Measurements from ENCODE around the gene PTPN18.
"Not testable (repeated sequence)": the region's sequence is repeated elsewhere in the genome, so short reads cannot be mapped to it uniquely, and the experiment has no call there.

The PTPN18 gene

GRCh38 chr2:130380096-130380934 is 24.5 kb downstream of the PTPN18 start:
- DNase-seq (ENCODE audit: low read depth in 3 of 3, low spot score in 1 of 3): no peak

- no peak for DNase-seq (ENCODE audit: low read depth in 3 of 3, low spot score in 1 of 3)
These were observed 25.3 kb downstream of the PTPN18 start for GRCh38 chr2:130381145-130381544.

- DNase-seq (ENCODE audit: low read depth in 3 of 3, low spot score in 1 of 3): no peak
These were observed 25.8 kb downstream of the PTPN18 start for GRCh38 chr2:130381619-130382018.

GRCh38 chr2:130382313-130382917 is 26.6 kb downstream of the PTPN18 start:
- no peak for DNase-seq (ENCODE audit: low read depth in 3 of 3, low spot score in 1 of 3)

- no peak for DNase-seq (ENCODE audit: low read depth in 3 of 3, low spot score in 1 of 3)
These were observed 29.9 kb downstream of the PTPN18 start for GRCh38 chr2:130385709-130386108.

- no peak for DNase-seq (ENCODE audit: low read depth in 3 of 3, low spot score in 1 of 3)
These were observed 31.2 kb downstream of the PTPN18 start for GRCh38 chr2:130387071-130387400.

GRCh38 chr2:130387804-130388203 is 31.9 kb downstream of the PTPN18 start:
- no peak for DNase-seq (ENCODE audit: low read depth in 3 of 3, low spot score in 1 of 3)

GRCh38 chr2:130388221-130388907 is 32.5 kb downstream of the PTPN18 start:
- DNase-seq (ENCODE audit: low read depth in 3 of 3, low spot score in 1 of 3): no peak

GRCh38 chr2:130389358-130389757 is 33.5 kb downstream of the PTPN18 start:
- DNase-seq (ENCODE audit: low read depth in 3 of 3, low spot score in 1 of 3): no peak

GRCh38 chr2:130389783-130390182 is 33.9 kb downstream of the PTPN18 start:
- DNase-seq (ENCODE audit: low read depth in 3 of 3, low spot score in 1 of 3): no peak

GRCh38 chr2:130390460-130391057 is 34.7 kb downstream of the PTPN18 start:
- DNase-seq (ENCODE audit: low read depth in 3 of 3, low spot score in 1 of 3): no peak

GRCh38 chr2:130391058-130391871 is 35.4 kb downstream of the PTPN18 start:
- peak in 1 of 3 donors; percentile 55 for DNase-seq (ENCODE audit: low read depth in 3 of 3, low spot score in 1 of 3)

- no peak for DNase-seq (ENCODE audit: low read depth in 3 of 3, low spot score in 1 of 3)
These were observed 36.2 kb downstream of the PTPN18 start for GRCh38 chr2:130391872-130392670.

GRCh38 chr2:130393318-130393910 is 37.6 kb downstream of the PTPN18 start:
- no peak for DNase-seq (ENCODE audit: low read depth in 3 of 3, low spot score in 1 of 3)

GRCh38 chr2:130406280-130406679 is 50.4 kb downstream of the PTPN18 start:
- not testable (repeated sequence) for DNase-seq (ENCODE audit: low read depth in 3 of 3, low spot score in 1 of 3)

- DNase-seq (ENCODE audit: low read depth in 3 of 3, low spot score in 1 of 3): not testable (repeated sequence)
These were observed 60.8 kb downstream of the PTPN18 start for GRCh38 chr2:130416693-130417092.

- DNase-seq (ENCODE audit: low read depth in 3 of 3, low spot score in 1 of 3): not testable (repeated sequence)
These were observed 63.0 kb downstream of the PTPN18 start for GRCh38 chr2:130418845-130419244.
